GM19395 (cell line): Measurements from ENCODE around the gene GARIN1A.

ENCODE experiments used
- ATAC-seq: cut with Tn5 transposase; IDR thresholded peaks from one replicate; pipeline ENCODE4 v1.9.1; 2021; ENCODE audit warnings: mild to moderate bottlenecking, moderate library complexity; ENCODE audit not compliant: unreplicated experiment

GARIN1A gene

GRCh38 chr7:128713794-128714193 lies 41.7 kb downstream of the GARIN1A start:
- no peak for ATAC-seq

- no peak for ATAC-seq
Measured at GRCh38 chr7:128714701-128715495, 42.8 kb downstream of the GARIN1A start.

- no peak for ATAC-seq
Measured at GRCh38 chr7:128718967-128719642, 47.0 kb downstream of the GARIN1A start.

- no peak for ATAC-seq
Measured at GRCh38 chr7:128721376-128721775, 49.3 kb downstream of the GARIN1A start.
